ENCODE results near the gene BTBD3. TPM values are rescaled to one million over a fixed set of nuclear protein-coding genes. Genes with fewer than 3 reads are reported as not detected.

The BTBD3 gene
- total and polyA plus RNA-seq, 4 donors, result 3.0 to 13.1 (median 8.4) TPM

GRCh38 chr20:11870411-11870810, 47.3 kb upstream of the BTBD3 start:
- DNase-seq (ENCODE audit: low spot score), result no peak
- 59% methylated on average over 3 of the region's 3 CpGs for WGBS
- Histone ChIP-seq H3K9ac (ENCODE audit: low read depth in 1 of 2, low read length in 2 of 2) (no peak overlapping the region), H3K27ac (ENCODE audit: low read depth in 1 of 2, low read length in 2 of 2) (no peak overlapping the region), H3K27me3 (ENCODE audit: control insufficient read depth in 4 of 4, insufficient read depth in 4 of 4, low read length in 3 of 4) (no peaks in the 10 kb centered on the region), H3K4me1 (ENCODE audit: control insufficient read depth in 4 of 4, insufficient read depth in 4 of 4, low read length in 3 of 4) (no peaks in the 10 kb centered on the region), H3K9me3 (ENCODE audit: control insufficient read depth in 4 of 4, low read length in 3 of 4) (no peaks in the 10 kb centered on the region), H3K4me3 (ENCODE audit: low read depth in 1 of 3, low read length in 3 of 3) (no peak overlapping the region), H3K36me3 (ENCODE audit: control insufficient read depth in 4 of 4, insufficient read depth in 3 of 4, low read depth in 1 of 4, low read length in 3 of 4) (no peaks in the 10 kb centered on the region)
- no peak for TF ChIP-seq EGR1 (IDR thresholded peaks at IDR 0.05; ENCODE audit: low read depth in 2 of 2)
- TF ChIP-seq TAF1 (conservative IDR thresholded peaks at IDR 0.05), result no peak
- no peak for TF ChIP-seq FOXA1 (IDR thresholded peaks at IDR 0.05)
- no peak for TF ChIP-seq MAX (IDR thresholded peaks at IDR 0.05)

GRCh38 chr20:11876555-11876954, 41.1 kb upstream of the BTBD3 start:
- TF ChIP-seq HNF4A (conservative IDR thresholded peaks at IDR 0.05), result no peak
- TF ChIP-seq CTCF (IDR thresholded peaks at IDR 0.05; ENCODE audit: low read depth, low read length, missing input control), result no peak
- no peak for TF ChIP-seq MAX (IDR thresholded peaks at IDR 0.05)
- TF ChIP-seq JUND (IDR thresholded peaks at IDR 0.05), result no peak
- no peak for TF ChIP-seq YY1 (IDR thresholded peaks at IDR 0.05)
- no peak for TF ChIP-seq FOXA1 (IDR thresholded peaks at IDR 0.05)
- TF ChIP-seq RAD21 (IDR thresholded peaks at IDR 0.05), result no peak
- no peak for TF ChIP-seq SP1 (IDR thresholded peaks at IDR 0.05)
- no peak for TF ChIP-seq ATF3 (IDR thresholded peaks at IDR 0.05)
- TF ChIP-seq GABPA (IDR thresholded peaks at IDR 0.05 in 1 of 2, conservative IDR thresholded peaks at IDR 0.05 in 1 of 2), result no peak
- no peak for TF ChIP-seq REST (IDR thresholded peaks at IDR 0.05)
- TF ChIP-seq FOXA2 (IDR thresholded peaks at IDR 0.05), result no peak
- no peak for TF ChIP-seq RXRA (IDR thresholded peaks at IDR 0.05)
- no peak for TF ChIP-seq ZBTB33 (IDR thresholded peaks at IDR 0.05)
- TF ChIP-seq TAF1 (conservative IDR thresholded peaks at IDR 0.05), result no peak
- TF ChIP-seq EGR1 (IDR thresholded peaks at IDR 0.05; ENCODE audit: low read depth in 2 of 2), result no peak
- no peak for TF ChIP-seq HNF4G (IDR thresholded peaks at IDR 0.05)
- no peak for TF ChIP-seq NR2F2 (IDR thresholded peaks at IDR 0.05)
- H3K27ac ChIP-seq (ENCODE audit: low read depth in 1 of 2, low read length in 2 of 2), result no peak overlapping the region
- peaks cover 0 to 7% (median 2%) of the 10 kb centered on the region in 4 donors for H3K27me3 ChIP-seq (ENCODE audit: control insufficient read depth in 4 of 4, insufficient read depth in 4 of 4, low read length in 3 of 4)

More at GRCh38 chr20:11876555-11876954, 41.1 kb upstream of the BTBD3 start:
- DNase-seq (ENCODE audit: low spot score), result no peak
- Histone ChIP-seq H3K9me3 (ENCODE audit: control insufficient read depth in 4 of 4, low read length in 3 of 4) (peaks cover 0 to 3% (median 0%) of the 10 kb centered on the region in 4 donors), H3K36me3 (ENCODE audit: control insufficient read depth in 4 of 4, insufficient read depth in 3 of 4, low read depth in 1 of 4, low read length in 3 of 4) (no peaks in the 10 kb centered on the region), H3K4me3 (ENCODE audit: low read depth in 1 of 3, low read length in 3 of 3) (no peak overlapping the region), H3K4me1 (ENCODE audit: control insufficient read depth in 4 of 4, insufficient read depth in 4 of 4, low read length in 3 of 4) (no peaks in the 10 kb centered on the region), H3K9ac (ENCODE audit: low read depth in 1 of 2, low read length in 2 of 2) (no peak overlapping the region)

Measured in liver (tissue), 9 donors.